H1 (cell line): ENCODE results near the gene CEP70. TPM values are rescaled to one million over a fixed set of nuclear protein-coding genes. Genes with fewer than 3 reads are reported as not detected.

ENCODE experiments used
- CEBPB ChIP-seq: IDR thresholded peaks from 2 replicates; pipeline ENCODE4 v1.6.1; 2012; ENCODE audit warnings: low read depth, low read length
- JUN ChIP-seq: IDR thresholded peaks from 2 replicates; pipeline ENCODE4 v1.6.1; 2011; ENCODE audit warnings: low read depth, mild to moderate bottlenecking, improper control_type of control experiment, low read length
- RFX5 ChIP-seq: IDR thresholded peaks from 2 replicates; pipeline ENCODE4 v1.6.1; 2011; ENCODE audit warnings: low read depth, low read length, improper control_type of control experiment, borderline replicate concordance
- SP1 ChIP-seq: IDR thresholded peaks from 2 replicates; pipeline ENCODE4 v1.6.1; 2011; ENCODE audit warnings: low read depth, low read length
- SP2 ChIP-seq: IDR thresholded peaks from 2 replicates; pipeline ENCODE4 v1.6.1; 2012; ENCODE audit warnings: mild to moderate bottlenecking, low read length, inconsistent platforms
- SP4 ChIP-seq: IDR thresholded peaks from 2 replicates; pipeline ENCODE4 v1.6.1; 2012; ENCODE audit warnings: low read length, inconsistent platforms
- TAF7 ChIP-seq: optimal IDR thresholded peaks from 2 replicates; pipeline ENCODE3; 2011; ENCODE audit warnings: low read depth, mild to moderate bottlenecking, inconsistent platforms, low read length, moderate library complexity, borderline replicate concordance
- polyA plus RNA-seq, 7 experiments: library from polyadenylated mRNA; depleted of rRNA in 3 of 7; stranded (reverse) in 5 of 7; unstranded in 2 of 7; fragments of >200 nt in 5 of 7; fragments of 200-250 nt in 2 of 7; gene quantifications; 1 replicate in 5 of 7; 2 replicates in 1 of 7; 4 replicates in 1 of 7; pipeline versions ENCODE4 v1.2.1 to v1.2.3, GENCODE V29; 2011 to 2013; ENCODE audit warnings: missing spikeins in 2 of 7, mixed read lengths in 2 of 7
- total RNA-seq: library from RNA; stranded (reverse); fragmentation: NEBNext Ultra II Directional; extraction: Animal tissue kit (Norgen Biotek cat#: 25700); gene quantifications from 2 replicates; pipeline ENCODE4 v1.2.1, GENCODE V29; 2021
- TF ChIP-seq, protein P1 (sequence below): fragments of 300-600 bp; sonication (generic); IDR thresholded peaks from 2 replicates; pipeline ENCODE4 v1.7.1; 2012; ENCODE audit warnings: low read length, moderate library complexity, mild to moderate bottlenecking, inconsistent platforms; ENCODE audit not compliant: insufficient replicate concordance
- TF ChIP-seq, protein P2 (sequence below): IDR thresholded peaks from 2 replicates; pipeline ENCODE4 v1.6.1; 2011; ENCODE audit warnings: low read length, improper control_type of control experiment

Gene CEP70
- total and polyA plus RNA-seq, 2 of the 8 experiments (the other 6 are each of a cell fraction or from before 2014, with no cell fraction given): 3.9 to 26.2 TPM

DNA sequence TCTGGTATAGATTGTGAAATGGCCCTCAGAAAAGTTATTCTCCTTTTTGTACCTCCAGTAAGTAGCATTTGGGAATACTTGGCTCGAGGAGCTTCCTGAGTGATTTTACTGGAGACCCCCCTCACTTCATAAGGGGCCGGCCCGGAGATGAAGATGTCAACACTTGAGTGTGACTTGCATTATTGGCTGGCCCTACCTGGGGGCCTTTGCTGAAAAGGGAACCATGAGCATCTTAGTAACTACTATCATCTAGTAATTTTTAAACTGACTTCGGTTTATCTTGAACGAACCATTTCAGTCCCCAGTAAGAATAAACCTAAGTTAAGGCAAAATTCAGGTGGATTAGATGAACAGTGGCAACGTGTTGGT lies 15.8 kb upstream of the CEP70 start (continued):
- TF ChIP-seq, protein P1, sequence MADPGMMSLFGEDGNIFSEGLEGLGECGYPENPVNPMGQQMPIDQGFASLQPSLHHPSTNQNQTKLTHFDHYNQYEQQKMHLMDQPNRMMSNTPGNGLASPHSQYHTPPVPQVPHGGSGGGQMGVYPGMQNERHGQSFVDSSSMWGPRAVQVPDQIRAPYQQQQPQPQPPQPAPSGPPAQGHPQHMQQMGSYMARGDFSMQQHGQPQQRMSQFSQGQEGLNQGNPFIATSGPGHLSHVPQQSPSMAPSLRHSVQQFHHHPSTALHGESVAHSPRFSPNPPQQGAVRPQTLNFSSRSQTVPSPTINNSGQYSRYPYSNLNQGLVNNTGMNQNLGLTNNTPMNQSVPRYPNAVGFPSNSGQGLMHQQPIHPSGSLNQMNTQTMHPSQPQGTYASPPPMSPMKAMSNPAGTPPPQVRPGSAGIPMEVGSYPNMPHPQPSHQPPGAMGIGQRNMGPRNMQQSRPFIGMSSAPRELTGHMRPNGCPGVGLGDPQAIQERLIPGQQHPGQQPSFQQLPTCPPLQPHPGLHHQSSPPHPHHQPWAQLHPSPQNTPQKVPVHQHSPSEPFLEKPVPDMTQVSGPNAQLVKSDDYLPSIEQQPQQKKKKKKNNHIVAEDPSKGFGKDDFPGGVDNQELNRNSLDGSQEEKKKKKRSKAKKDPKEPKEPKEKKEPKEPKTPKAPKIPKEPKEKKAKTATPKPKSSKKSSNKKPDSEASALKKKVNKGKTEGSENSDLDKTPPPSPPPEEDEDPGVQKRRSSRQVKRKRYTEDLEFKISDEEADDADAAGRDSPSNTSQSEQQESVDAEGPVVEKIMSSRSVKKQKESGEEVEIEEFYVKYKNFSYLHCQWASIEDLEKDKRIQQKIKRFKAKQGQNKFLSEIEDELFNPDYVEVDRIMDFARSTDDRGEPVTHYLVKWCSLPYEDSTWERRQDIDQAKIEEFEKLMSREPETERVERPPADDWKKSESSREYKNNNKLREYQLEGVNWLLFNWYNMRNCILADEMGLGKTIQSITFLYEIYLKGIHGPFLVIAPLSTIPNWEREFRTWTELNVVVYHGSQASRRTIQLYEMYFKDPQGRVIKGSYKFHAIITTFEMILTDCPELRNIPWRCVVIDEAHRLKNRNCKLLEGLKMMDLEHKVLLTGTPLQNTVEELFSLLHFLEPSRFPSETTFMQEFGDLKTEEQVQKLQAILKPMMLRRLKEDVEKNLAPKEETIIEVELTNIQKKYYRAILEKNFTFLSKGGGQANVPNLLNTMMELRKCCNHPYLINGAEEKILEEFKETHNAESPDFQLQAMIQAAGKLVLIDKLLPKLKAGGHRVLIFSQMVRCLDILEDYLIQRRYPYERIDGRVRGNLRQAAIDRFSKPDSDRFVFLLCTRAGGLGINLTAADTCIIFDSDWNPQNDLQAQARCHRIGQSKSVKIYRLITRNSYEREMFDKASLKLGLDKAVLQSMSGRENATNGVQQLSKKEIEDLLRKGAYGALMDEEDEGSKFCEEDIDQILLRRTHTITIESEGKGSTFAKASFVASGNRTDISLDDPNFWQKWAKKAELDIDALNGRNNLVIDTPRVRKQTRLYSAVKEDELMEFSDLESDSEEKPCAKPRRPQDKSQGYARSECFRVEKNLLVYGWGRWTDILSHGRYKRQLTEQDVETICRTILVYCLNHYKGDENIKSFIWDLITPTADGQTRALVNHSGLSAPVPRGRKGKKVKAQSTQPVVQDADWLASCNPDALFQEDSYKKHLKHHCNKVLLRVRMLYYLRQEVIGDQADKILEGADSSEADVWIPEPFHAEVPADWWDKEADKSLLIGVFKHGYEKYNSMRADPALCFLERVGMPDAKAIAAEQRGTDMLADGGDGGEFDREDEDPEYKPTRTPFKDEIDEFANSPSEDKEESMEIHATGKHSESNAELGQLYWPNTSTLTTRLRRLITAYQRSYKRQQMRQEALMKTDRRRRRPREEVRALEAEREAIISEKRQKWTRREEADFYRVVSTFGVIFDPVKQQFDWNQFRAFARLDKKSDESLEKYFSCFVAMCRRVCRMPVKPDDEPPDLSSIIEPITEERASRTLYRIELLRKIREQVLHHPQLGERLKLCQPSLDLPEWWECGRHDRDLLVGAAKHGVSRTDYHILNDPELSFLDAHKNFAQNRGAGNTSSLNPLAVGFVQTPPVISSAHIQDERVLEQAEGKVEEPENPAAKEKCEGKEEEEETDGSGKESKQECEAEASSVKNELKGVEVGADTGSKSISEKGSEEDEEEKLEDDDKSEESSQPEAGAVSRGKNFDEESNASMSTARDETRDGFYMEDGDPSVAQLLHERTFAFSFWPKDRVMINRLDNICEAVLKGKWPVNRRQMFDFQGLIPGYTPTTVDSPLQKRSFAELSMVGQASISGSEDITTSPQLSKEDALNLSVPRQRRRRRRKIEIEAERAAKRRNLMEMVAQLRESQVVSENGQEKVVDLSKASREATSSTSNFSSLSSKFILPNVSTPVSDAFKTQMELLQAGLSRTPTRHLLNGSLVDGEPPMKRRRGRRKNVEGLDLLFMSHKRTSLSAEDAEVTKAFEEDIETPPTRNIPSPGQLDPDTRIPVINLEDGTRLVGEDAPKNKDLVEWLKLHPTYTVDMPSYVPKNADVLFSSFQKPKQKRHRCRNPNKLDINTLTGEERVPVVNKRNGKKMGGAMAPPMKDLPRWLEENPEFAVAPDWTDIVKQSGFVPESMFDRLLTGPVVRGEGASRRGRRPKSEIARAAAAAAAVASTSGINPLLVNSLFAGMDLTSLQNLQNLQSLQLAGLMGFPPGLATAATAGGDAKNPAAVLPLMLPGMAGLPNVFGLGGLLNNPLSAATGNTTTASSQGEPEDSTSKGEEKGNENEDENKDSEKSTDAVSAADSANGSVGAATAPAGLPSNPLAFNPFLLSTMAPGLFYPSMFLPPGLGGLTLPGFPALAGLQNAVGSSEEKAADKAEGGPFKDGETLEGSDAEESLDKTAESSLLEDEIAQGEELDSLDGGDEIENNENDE: no peak
- TF ChIP-seq, protein P2, sequence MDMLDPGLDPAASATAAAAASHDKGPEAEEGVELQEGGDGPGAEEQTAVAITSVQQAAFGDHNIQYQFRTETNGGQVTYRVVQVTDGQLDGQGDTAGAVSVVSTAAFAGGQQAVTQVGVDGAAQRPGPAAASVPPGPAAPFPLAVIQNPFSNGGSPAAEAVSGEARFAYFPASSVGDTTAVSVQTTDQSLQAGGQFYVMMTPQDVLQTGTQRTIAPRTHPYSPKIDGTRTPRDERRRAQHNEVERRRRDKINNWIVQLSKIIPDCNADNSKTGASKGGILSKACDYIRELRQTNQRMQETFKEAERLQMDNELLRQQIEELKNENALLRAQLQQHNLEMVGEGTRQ: no peak
- TF ChIP-seq SP2: no peak
- TF ChIP-seq TAF7: no peak
- no peak for TF ChIP-seq SP1
- no peak for TF ChIP-seq JUN
- no peak for TF ChIP-seq CEBPB
- TF ChIP-seq RFX5: no peak
- TF ChIP-seq SP4: no peak
- TF ChIP-seq, all 59 proteins: peak for 0
